Epithelial cell of proximal tubule (primary cell): ENCODE results near the gene ROR2. TPM values are rescaled to one million over a fixed set of nuclear protein-coding genes. Genes with fewer than 3 reads are reported as not detected.

ENCODE experiments used
- DNase-seq: peaks from one replicate; pipeline ENCODE4 v3.0.0-alpha.2; 2011; ENCODE audit warnings: low read depth
- H3K4me3 ChIP-seq: 2 replicates; pipeline ENCODE4 v1.5.1; 2011; ENCODE audit warnings: low read depth, mild to moderate bottlenecking, low read length
- CTCF ChIP-seq: conservative IDR thresholded peaks from 2 replicates; pipeline ENCODE4 v1.5.1; 2012; ENCODE audit warnings: low read depth, mild to moderate bottlenecking, low read length
- total RNA-seq: library from RNA; depleted of rRNA; stranded (reverse); fragments of >200 nt; gene quantifications from 2 replicates; pipeline ENCODE4 v1.2.3, GENCODE V29; 2015

The ROR2 gene
- total RNA-seq, 1 donor from 2014 or later, result 3.1 TPM

- TF ChIP-seq CTCF, result no peak
- no peak for DNase-seq
- no peak overlapping the region for H3K4me3 ChIP-seq
Observed at GRCh38 chr9:91927922-91928510, 22.0 kb downstream of the ROR2 start.

- no peak overlapping the region for H3K4me3 ChIP-seq
- no peak for TF ChIP-seq CTCF
- DNase-seq, result no peak
Observed at GRCh38 chr9:91924090-91924489, 25.9 kb downstream of the ROR2 start.

- no peak for TF ChIP-seq CTCF
- no peak overlapping the region for H3K4me3 ChIP-seq
- no peak for DNase-seq
Observed at GRCh38 chr9:91923145-91923544, 26.9 kb downstream of the ROR2 start.

GRCh38 chr9:91921371-91921770, 28.7 kb downstream of the ROR2 start:
- H3K4me3 ChIP-seq, result no peak overlapping the region
- no peak for TF ChIP-seq CTCF
- no peak for DNase-seq

- no peak for TF ChIP-seq CTCF
- no peak overlapping the region for H3K4me3 ChIP-seq
- no peak for DNase-seq
Observed at GRCh38 chr9:91920630-91921350, 29.2 kb downstream of the ROR2 start.

- no peak overlapping the region for H3K4me3 ChIP-seq
- DNase-seq, result no peak
- TF ChIP-seq CTCF, result no peak
Observed at GRCh38 chr9:91919621-91920020, 30.4 kb downstream of the ROR2 start.

- H3K4me3 ChIP-seq, result no peak overlapping the region
- TF ChIP-seq CTCF, result no peak
- no peak for DNase-seq
Observed at GRCh38 chr9:91917436-91917835, 32.6 kb downstream of the ROR2 start.
